ENCODE results near the gene DAO. TPM values are rescaled to one million over a fixed set of nuclear protein-coding genes. Genes with fewer than 3 reads are reported as not detected.
A peak's percentile ranks its signal among the peaks of the same experiment; 100 is the strongest.
"Not testable (repeated sequence)": the region's sequence is repeated elsewhere in the genome, so short reads cannot be mapped to it uniquely, and the experiment has no call there.

DAO gene
- total RNA-seq, 1 donor: not detected

GRCh38 chr12:108841825-108842224, 38.1 kb upstream of the DAO start:
- not testable (repeated sequence) for H3K4me3 ChIP-seq (ENCODE audit: low read length); H3K27me3 ChIP-seq (ENCODE audit: insufficient read depth, low read length); H3K9me3 ChIP-seq (ENCODE audit: low read depth, low read length)
- H3K4me1 ChIP-seq (ENCODE audit: insufficient read depth, low read length): peaks cover 74% of the 10 kb centered on the region

GRCh38 chr12:108842361-108842760, 37.5 kb upstream of the DAO start:
- Histone ChIP-seq H3K9me3 (ENCODE audit: low read depth, low read length) (no peaks in the 10 kb centered on the region), H3K4me3 (ENCODE audit: low read length) (no peak overlapping the region), H3K4me1 (ENCODE audit: insufficient read depth, low read length) (peaks cover 75% of the 10 kb centered on the region), H3K27me3 (ENCODE audit: insufficient read depth, low read length) (no peaks in the 10 kb centered on the region)

DNA sequence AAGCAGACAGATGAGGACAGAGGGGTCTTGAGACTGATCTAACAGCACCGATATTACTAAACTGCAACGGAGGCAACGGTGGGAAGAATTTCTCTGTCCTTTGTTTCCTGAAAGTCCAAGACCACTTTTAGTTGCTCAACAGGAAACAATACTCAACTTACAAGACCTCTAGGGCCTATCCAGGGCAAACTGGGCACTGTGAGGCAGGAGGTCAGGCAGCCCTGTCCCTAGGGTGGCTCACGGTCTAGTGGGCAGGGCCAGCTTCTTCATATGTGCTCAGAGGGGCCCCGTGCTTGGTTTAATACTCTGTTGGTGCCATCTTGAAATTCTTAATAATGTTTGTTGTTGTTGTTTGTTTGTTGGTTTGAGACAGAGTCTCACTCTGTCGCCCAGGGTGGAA, 36.7 kb upstream of the DAO start:
- H3K9me3 ChIP-seq (ENCODE audit: low read depth, low read length): no peaks in the 10 kb centered on the region
- no peak overlapping the region for H3K4me3 ChIP-seq (ENCODE audit: low read length)
- H3K4me1 ChIP-seq (ENCODE audit: insufficient read depth, low read length): peaks cover 67% of the 10 kb centered on the region
- H3K27me3 ChIP-seq (ENCODE audit: insufficient read depth, low read length): no peaks in the 10 kb centered on the region

- Histone ChIP-seq H3K4me1 (ENCODE audit: insufficient read depth, low read length) (peaks cover 42% of the 10 kb centered on the region), H3K27me3 (ENCODE audit: insufficient read depth, low read length) (no peaks in the 10 kb centered on the region), H3K9me3 (ENCODE audit: low read depth, low read length) (no peaks in the 10 kb centered on the region), H3K4me3 (ENCODE audit: low read length) (no peak overlapping the region)
Observed at GRCh38 chr12:108845696-108846095, 34.2 kb upstream of the DAO start.

GRCh38 chr12:108846290-108846701, 33.6 kb upstream of the DAO start:
- Histone ChIP-seq H3K9me3 (ENCODE audit: low read depth, low read length) (no peaks in the 10 kb centered on the region), H3K4me3 (ENCODE audit: low read length) (no peak overlapping the region), H3K27me3 (ENCODE audit: insufficient read depth, low read length) (no peaks in the 10 kb centered on the region), H3K4me1 (ENCODE audit: insufficient read depth, low read length) (peaks cover 48% of the 10 kb centered on the region)

DNA sequence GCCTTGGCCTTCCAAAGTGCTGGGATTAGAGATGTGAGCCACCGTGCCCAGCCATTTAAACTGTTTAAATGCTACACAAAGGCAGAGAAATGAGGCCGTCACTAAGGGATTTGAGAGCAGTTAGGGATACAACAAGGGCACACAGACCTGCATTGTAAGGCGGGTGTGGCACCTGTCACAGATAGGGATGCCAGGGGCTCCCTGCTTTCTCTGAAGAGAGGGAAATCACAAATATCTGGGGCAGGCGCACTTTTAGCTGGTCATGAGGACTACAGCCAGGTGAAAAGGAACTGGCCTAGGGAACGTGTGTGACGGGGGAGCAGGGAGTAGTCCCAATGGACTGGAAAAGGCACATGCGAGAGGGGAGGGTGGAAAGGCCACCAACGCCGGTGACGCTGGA, 32.2 kb upstream of the DAO start:
- no peak overlapping the region for H3K4me3 ChIP-seq (ENCODE audit: low read length)
- H3K4me1 ChIP-seq (ENCODE audit: insufficient read depth, low read length): peaks cover 47% of the 10 kb centered on the region
- H3K27me3 ChIP-seq (ENCODE audit: insufficient read depth, low read length): no peaks in the 10 kb centered on the region
- H3K9me3 ChIP-seq (ENCODE audit: low read depth, low read length): no peaks in the 10 kb centered on the region

DNA sequence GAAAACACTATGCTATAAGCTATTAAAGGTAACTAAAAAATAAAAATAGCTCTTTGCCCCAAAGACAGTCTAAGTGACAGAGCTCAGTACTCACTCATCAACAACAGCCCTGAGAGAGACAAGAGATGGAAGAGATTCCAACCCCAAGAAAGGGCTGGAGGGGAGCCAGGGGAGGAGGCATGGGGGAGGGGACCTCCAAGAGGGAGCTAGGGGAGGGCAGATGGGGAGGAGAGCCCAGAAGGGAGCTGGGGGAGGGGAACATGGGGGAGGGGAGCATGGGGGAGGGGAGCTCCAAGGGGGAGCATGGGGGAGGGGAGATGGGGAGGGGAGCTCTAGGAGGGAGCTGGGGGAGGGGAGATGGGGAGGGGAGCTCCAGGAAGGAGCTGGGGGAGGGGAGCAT, 30.2 kb upstream of the DAO start:
- H3K4me1 ChIP-seq (ENCODE audit: insufficient read depth, low read length): peaks cover 43% of the 10 kb centered on the region
- no peak overlapping the region for H3K4me3 ChIP-seq (ENCODE audit: low read length)
- H3K27me3 ChIP-seq (ENCODE audit: insufficient read depth, low read length): no peaks in the 10 kb centered on the region
- H3K9me3 ChIP-seq (ENCODE audit: low read depth, low read length): no peaks in the 10 kb centered on the region

GRCh38 chr12:108850854-108851573, 28.9 kb upstream of the DAO start:
- Histone ChIP-seq H3K27me3 (ENCODE audit: insufficient read depth, low read length) (no peaks in the 10 kb centered on the region), H3K9me3 (ENCODE audit: low read depth, low read length) (no peaks in the 10 kb centered on the region), H3K4me3 (ENCODE audit: low read length) (no peak overlapping the region), H3K4me1 (ENCODE audit: insufficient read depth, low read length) (peaks cover 46% of the 10 kb centered on the region)

GRCh38 chr12:108852674-108853309, 27.1 kb upstream of the DAO start:
- no peaks in the 10 kb centered on the region for H3K9me3 ChIP-seq (ENCODE audit: low read depth, low read length)
- no peaks in the 10 kb centered on the region for H3K27me3 ChIP-seq (ENCODE audit: insufficient read depth, low read length)
- no peak overlapping the region for H3K4me3 ChIP-seq (ENCODE audit: low read length)
- H3K4me1 ChIP-seq (ENCODE audit: insufficient read depth, low read length): peaks cover 43% of the 10 kb centered on the region

- Histone ChIP-seq H3K4me1 (ENCODE audit: insufficient read depth, low read length) (peaks cover 49% of the 10 kb centered on the region), H3K9me3 (ENCODE audit: low read depth, low read length) (no peaks in the 10 kb centered on the region), H3K27me3 (ENCODE audit: insufficient read depth, low read length) (no peaks in the 10 kb centered on the region)
Observed at GRCh38 chr12:108853426-108853825, 26.5 kb upstream of the DAO start.

GRCh38 chr12:108853981-108854446, 25.9 kb upstream of the DAO start:
- Histone ChIP-seq H3K4me3 (ENCODE audit: low read length) (no peak overlapping the region), H3K27me3 (ENCODE audit: insufficient read depth, low read length) (no peaks in the 10 kb centered on the region), H3K4me1 (ENCODE audit: insufficient read depth, low read length) (peaks cover 55% of the 10 kb centered on the region), H3K9me3 (ENCODE audit: low read depth, low read length) (no peaks in the 10 kb centered on the region)

More at GRCh38 chr12:108853426-108853825, 26.5 kb upstream of the DAO start:
- no peak overlapping the region for H3K4me3 ChIP-seq (ENCODE audit: low read length)

DNA sequence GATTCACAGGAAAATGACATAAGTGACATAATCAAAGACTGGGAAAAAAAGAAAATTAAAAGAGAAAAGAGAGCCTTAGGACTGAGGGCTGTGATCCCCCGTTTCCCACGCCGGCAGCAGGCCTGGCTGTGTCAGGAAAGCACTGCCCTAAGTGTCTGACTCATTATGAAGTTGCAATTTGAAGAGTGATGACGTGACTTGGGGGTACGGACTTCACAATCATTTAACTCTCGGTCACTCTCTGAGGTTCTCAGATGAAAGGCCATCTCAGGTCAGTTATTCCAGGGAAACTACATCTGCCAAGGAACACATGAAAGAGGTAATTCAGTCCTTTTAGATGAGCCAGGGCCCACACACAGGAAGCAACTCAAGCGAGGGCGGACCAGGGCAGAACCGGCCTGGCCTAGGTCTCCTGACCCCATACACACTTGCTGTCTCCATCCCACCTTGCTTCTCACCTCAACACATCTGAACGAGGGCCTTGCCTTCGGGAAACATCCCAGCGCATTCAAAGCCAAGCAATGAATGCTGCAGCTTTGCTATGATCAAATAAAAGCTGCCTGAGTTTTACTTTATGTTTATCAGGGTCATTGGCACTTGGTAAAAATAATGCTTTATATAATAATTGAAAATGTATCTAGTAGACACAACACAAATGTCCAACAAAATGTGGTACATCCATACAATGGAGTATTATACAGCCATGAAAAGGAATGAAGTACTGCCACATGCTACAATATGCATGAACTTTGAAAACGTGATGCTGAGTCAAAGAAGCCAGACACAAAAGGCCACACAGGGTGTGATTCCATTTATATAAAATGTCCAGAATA, 25.2 kb upstream of the DAO start:
- peaks cover 60% of the 10 kb centered on the region for H3K4me1 ChIP-seq (ENCODE audit: insufficient read depth, low read length)
- H3K4me3 ChIP-seq (ENCODE audit: low read length): no peak overlapping the region
- no peaks in the 10 kb centered on the region for H3K9me3 ChIP-seq (ENCODE audit: low read depth, low read length)
- no peaks in the 10 kb centered on the region for H3K27me3 ChIP-seq (ENCODE audit: insufficient read depth, low read length)

DNA sequence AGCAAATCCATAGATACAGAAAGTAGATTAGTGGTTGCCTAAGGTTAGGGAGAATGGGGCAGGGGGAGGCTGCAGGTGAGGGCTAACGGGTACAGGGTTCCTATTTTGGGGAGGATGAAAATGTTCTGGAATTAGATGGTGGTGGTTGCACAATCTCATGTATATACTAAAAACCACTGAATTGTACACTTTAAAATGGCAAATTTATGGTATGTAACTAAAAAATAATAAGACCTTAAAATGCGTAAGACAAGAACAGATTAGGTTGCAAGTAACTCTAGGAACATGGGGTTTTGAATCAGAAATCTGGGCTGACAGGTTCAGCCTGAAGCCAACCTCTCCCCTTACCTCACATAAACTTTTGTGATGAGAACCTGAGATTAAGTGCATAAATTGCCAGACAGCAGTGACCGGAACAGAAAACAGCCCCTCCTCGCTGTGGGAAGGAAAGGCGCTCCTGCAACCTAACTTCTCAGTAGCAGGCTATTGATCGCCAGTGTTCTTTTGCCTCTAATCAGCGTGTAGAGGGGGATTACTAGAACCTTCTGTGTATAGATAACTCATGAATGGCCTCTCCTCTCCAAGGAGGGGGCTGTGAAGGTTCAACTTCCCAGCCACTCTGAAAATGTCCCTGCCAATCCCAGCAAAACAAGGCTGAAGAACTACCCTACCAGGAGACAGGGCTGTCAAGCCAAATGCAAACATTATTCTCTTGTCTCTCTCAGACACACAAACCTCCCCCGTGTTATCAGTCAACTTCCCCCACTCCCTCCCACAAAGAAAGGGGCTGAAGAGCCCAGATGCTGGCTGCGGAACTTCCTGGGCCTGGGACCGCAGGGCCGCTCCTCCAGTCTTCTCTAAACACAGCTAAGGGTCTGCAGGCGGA, 24.4 kb upstream of the DAO start:
- peaks cover 67% of the 10 kb centered on the region for H3K4me1 ChIP-seq (ENCODE audit: insufficient read depth, low read length)
- no peaks in the 10 kb centered on the region for H3K9me3 ChIP-seq (ENCODE audit: low read depth, low read length)
- H3K4me3 ChIP-seq (ENCODE audit: low read length): no peak overlapping the region
- H3K27me3 ChIP-seq (ENCODE audit: insufficient read depth, low read length): no peaks in the 10 kb centered on the region

- no peaks in the 10 kb centered on the region for H3K27me3 ChIP-seq (ENCODE audit: insufficient read depth, low read length)
- H3K9me3 ChIP-seq (ENCODE audit: low read depth, low read length): no peaks in the 10 kb centered on the region
- H3K4me3 ChIP-seq (ENCODE audit: low read length): peak overlapping the region; percentile 61
- peaks cover 69% of the 10 kb centered on the region for H3K4me1 ChIP-seq (ENCODE audit: insufficient read depth, low read length)
Observed at GRCh38 chr12:108856170-108856427, 23.8 kb upstream of the DAO start.

All from mononuclear cell (primary cell).